Activated CD8-positive, alpha-beta T cell treated with anti-CD3 and anti-CD28 coated beads, Interleukin-2, amount 10 ng/mL, durations not matched to agents 7 days and 5 days (primary cell): Measurements from ENCODE around the gene CTDSP1. TPM values are rescaled to one million over a fixed set of nuclear protein-coding genes. Genes with fewer than 3 reads are reported as not detected.
A peak's percentile ranks its signal among the peaks of the same experiment; 100 is the strongest.

Source experiments
- ATAC-seq: fragments of 150-1000 bp; cut with Tn5 transposase; one replicate; pipeline ENCODE4 v1.10.0; 2021; ENCODE audit warnings: moderate library complexity
- CTCF ChIA-PET: fragments of 350-600 bp; sonication (Branson Sonifier 250); formaldehyde crosslinking; loops from one replicate; lab custom pipeline; 2021; ENCODE audit warnings: antibody characterized with exemption; lab: Charles Lee
- POLR2A ChIA-PET: fragments of 350-600 bp; sonication (Branson Sonifier 250); formaldehyde crosslinking; loops from one replicate; lab custom pipeline; 2021; ENCODE audit warnings: antibody characterized with exemption; lab: Charles Lee
- DNase-seq: peaks from one replicate; pipeline ENCODE4 v3.0.0-alpha.2; 2020
- H3K27ac Mint-ChIP-seq: one replicate; pipeline ENCODE4 v1.8.0; 2021; ENCODE audit warnings: mild to moderate bottlenecking, mixed read lengths
- H3K27me3 Mint-ChIP-seq: one replicate; pipeline ENCODE4 v1.8.0; 2021; ENCODE audit warnings: low read depth, mixed read lengths
- H3K36me3 Mint-ChIP-seq: one replicate; pipeline ENCODE4 v1.8.0; 2021; ENCODE audit warnings: low read depth, mixed read lengths
- H3K4me1 Mint-ChIP-seq: one replicate; pipeline ENCODE4 v1.8.0; 2021; ENCODE audit warnings: low read depth, mixed read lengths
- H3K4me3 Mint-ChIP-seq: one replicate; pipeline ENCODE4 v1.8.0; 2021; ENCODE audit warnings: mild to moderate bottlenecking, mixed read lengths
- H3K9me3 Mint-ChIP-seq: one replicate; pipeline ENCODE4 v1.8.0; 2022; ENCODE audit warnings: mixed read lengths; ENCODE audit not compliant: insufficient read depth
- total RNA-seq, 2 experiments: library from RNA; stranded (reverse); gene quantifications; one replicate each; pipeline ENCODE4 v1.2.3, GENCODE V29; 2021

Gene CTDSP1
- total RNA-seq, 2 experiments from 2014 or later = 175 to 185 TPM

DNA sequence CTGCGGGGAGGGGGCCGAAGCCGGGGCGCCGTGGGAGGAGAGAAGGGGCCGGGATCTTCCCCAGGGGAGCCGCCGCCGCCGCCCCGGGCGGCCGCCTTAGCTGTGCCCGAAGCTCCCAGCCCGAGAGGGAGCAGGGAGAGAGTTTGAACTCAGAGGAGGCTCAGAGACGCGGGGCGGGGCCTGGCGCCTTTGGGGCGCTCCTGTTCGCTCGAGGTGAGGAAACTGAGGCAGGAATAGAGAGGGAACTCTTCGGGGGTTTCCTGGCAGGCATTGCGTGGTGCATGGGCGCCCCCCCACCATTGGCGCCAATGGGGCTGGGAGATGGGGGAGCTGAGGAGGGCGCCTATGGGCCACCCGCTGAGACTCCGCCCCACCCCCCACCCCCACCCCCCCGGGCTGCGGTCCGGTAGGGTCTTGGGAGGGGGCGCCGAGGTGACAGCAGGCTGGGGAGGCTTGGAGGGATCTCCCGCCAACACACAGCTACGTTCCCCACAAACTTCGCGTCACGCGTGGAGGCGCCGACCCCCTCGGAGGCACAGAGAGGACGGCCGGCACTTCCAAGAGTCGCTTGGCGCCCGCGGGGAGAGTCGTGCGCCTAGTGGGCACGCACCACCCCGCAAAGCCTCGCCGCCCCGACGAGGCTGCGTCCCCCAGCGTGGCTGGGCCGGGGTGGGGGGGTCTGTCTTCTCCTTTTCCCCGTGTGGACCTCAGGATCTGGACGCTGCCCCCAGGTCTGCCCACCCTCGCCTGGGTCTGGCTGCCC is 680 bp downstream of the CTDSP1 start:
- Mint-ChIP-seq H3K4me3 (peak overlapping the region; percentile 96), H3K27ac (peak overlapping the region; percentile 94), H3K9me3 (no peaks in the 10 kb centered on the region), H3K27me3 (no peaks in the 10 kb centered on the region), H3K36me3 (peaks cover 36% of the 10 kb centered on the region), H3K4me1 (peaks cover 56% of the 10 kb centered on the region)
- DNase-seq (peak; percentile 57), ATAC-seq (peak; percentile 3)
- ChIA-PET CTCF (interaction anchor here (0.7 to 3.2 kb wide), 6 partner anchors 65 to 248 kb away, joined by 3 to 10 read pairs (median 3); no protein-coding TSS in a partner anchor), POLR2A (interaction anchor here (1.3 kb wide), 1 partner anchor 114 kb away, joined by 3 read pairs; no protein-coding TSS in a partner anchor)

DNA sequence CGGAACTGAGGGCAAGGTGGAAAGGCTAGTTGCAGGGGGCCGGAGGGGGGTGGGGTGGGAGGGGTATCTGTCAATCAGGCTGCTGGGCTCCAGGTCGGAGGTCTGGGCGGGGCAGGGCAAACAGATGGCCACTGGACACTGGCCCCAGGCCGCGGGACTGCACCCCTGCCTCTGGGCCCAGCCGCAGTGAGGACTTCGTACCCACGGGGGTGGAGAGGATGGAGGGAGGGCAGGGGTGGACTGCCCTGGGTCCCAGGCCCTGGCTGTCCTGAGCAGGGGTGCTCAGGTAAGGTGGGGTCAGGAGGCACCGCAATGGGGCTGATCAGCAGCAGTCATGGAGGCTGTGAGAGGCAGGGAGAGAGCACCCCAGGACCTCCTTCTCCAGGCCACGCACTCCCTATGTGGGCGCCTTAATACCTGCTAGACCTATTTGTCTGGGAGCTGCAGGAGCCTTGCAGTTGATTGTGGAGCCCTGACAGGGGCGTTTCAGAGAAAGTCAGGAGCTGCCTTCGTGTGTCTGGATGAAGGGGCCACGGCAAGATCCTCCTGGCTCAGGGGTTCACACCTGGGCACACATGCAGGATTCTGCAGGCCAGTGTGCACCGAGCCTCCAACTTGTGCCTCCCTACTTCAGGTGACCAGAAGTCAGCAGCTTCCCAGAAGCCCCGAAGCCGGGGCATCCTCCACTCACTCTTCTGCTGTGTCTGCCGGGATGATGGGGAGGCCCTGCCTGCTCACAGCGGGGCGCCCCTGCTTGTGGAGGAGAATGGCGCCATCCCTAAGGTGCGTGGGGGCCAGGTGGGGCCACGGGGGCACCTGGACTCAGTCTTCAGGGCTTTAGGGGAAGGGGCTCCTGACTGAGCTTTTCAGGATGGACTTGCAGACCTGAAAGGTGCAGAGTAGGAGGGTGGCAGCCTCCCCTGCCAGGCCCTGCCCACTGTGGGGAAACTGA is 1.5 kb downstream of the CTDSP1 start:
- ATAC-seq (no peak), DNase-seq (no peak)
- Mint-ChIP-seq H3K27me3 (no peaks in the 10 kb centered on the region), H3K9me3 (no peaks in the 10 kb centered on the region), H3K36me3 (peaks cover 42% of the 10 kb centered on the region), H3K4me1 (peaks cover 59% of the 10 kb centered on the region), H3K27ac (peak overlapping the region; percentile 74), H3K4me3 (peak overlapping the region; percentile 96)
- CTCF ChIA-PET = interaction anchor here (0.8 to 3.2 kb wide), 4 partner anchors 64 to 247 kb away, joined by 3 to 10 read pairs (median 3); no protein-coding TSS in a partner anchor
- POLR2A ChIA-PET = interaction anchor here (0.6 to 0.9 kb wide), 2 partner anchors 125 to 167 kb away, joined by 3 read pairs; partner anchors contain the start of gene USP37

DNA sequence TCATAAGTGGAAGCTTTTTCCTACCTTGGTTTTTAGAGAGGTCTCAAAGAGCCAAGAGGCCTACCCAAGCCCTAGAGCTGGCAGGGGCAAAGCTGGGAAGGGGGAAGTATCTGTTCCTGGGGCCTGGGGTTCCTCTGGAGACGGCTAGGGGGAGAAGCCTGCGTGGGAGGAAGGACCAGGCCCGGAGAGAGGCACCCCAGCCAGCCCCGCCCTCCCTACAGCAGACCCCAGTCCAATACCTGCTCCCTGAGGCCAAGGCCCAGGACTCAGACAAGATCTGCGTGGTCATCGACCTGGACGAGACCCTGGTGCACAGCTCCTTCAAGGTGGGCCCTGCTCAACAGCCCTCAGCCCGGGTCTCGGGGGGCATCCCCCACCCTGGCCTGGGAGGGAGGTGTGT is 2.2 kb downstream of the CTDSP1 start:
- no peaks in the 10 kb centered on the region for H3K27me3 Mint-ChIP-seq
- H3K4me1 Mint-ChIP-seq = peaks cover 60% of the 10 kb centered on the region
- ATAC-seq (no peak), DNase-seq (no peak)
- H3K27ac Mint-ChIP-seq = peak overlapping the region; percentile 74
- POLR2A ChIA-PET = interaction anchor here (0.6 to 0.9 kb wide), 2 partner anchors 124 to 166 kb away, joined by 3 read pairs; partner anchors contain the start of gene USP37
- H3K9me3 Mint-ChIP-seq = no peaks in the 10 kb centered on the region
- CTCF ChIA-PET = interaction anchor here (1.0 to 3.2 kb wide), 2 partner anchors 64 to 128 kb away, joined by 3 to 10 read pairs; no protein-coding TSS in a partner anchor
- H3K4me3 Mint-ChIP-seq = peak overlapping the region; percentile 96
- H3K36me3 Mint-ChIP-seq = peaks cover 42% of the 10 kb centered on the region

DNA sequence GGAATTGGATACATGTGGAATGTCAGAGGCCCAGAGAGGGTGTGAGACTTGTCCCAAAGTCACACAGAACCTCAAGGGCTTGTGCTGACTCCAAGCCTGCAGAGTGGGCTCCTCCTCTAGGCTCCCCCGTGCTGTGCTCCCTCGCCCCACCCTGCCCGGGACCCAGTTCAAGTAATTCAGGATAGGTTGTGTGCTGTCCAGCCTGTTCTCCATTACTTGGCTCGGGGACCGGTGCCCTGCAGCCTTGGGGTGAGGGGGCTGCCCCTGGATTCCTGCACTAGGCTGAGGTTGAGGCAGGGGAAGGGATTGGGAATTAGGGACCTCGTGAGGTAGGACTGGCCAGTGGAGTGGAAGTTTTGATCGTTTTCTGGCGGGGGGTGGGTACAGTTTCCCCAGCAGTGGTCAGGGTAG is 2.8 kb downstream of the CTDSP1 start:
- DNase-seq = no peak
- POLR2A ChIA-PET = no interaction called here
- no peaks in the 10 kb centered on the region for H3K27me3 Mint-ChIP-seq
- ATAC-seq = no peak
- no peaks in the 10 kb centered on the region for H3K9me3 Mint-ChIP-seq
- no peak overlapping the region for H3K4me3 Mint-ChIP-seq
- peaks cover 42% of the 10 kb centered on the region for H3K36me3 Mint-ChIP-seq
- peaks cover 61% of the 10 kb centered on the region for H3K4me1 Mint-ChIP-seq
- no peak overlapping the region for H3K27ac Mint-ChIP-seq
- CTCF ChIA-PET = interaction anchor here (3.2 kb wide), 1 partner anchor 63 kb away, joined by 10 read pairs; no protein-coding TSS in a partner anchor

DNA sequence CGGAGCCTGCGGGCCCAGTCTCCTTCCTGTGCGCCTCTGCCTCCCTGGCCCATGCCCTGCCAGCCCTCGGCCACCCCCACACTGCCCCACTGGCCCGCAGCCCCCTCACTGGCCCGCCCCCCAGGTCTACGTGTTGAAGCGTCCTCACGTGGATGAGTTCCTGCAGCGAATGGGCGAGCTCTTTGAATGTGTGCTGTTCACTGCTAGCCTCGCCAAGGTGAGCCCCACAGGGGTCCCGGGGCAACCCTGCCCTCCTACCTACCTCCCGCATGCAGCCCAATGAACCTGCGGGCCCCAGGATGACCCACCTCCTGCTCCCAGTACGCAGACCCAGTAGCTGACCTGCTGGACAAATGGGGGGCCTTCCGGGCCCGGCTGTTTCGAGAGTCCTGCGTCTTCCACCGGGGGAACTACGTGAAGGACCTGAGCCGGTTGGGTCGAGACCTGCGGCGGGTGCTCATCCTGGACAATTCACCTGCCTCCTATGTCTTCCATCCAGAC is 3.3 kb downstream of the CTDSP1 start:
- Mint-ChIP-seq H3K27ac (no peak overlapping the region), H3K4me1 (peaks cover 61% of the 10 kb centered on the region), H3K4me3 (no peak overlapping the region), H3K27me3 (no peaks in the 10 kb centered on the region), H3K36me3 (peaks cover 42% of the 10 kb centered on the region), H3K9me3 (no peaks in the 10 kb centered on the region)
- ATAC-seq = no peak
- no peak for DNase-seq
- CTCF ChIA-PET = interaction anchor here (0.6 kb wide), 1 partner anchor 63 kb away, joined by 3 read pairs; no protein-coding TSS in a partner anchor
- POLR2A ChIA-PET = interaction anchor here (1.1 kb wide), 1 partner anchor 64 kb away, joined by 3 read pairs; no protein-coding TSS in a partner anchor

DNA sequence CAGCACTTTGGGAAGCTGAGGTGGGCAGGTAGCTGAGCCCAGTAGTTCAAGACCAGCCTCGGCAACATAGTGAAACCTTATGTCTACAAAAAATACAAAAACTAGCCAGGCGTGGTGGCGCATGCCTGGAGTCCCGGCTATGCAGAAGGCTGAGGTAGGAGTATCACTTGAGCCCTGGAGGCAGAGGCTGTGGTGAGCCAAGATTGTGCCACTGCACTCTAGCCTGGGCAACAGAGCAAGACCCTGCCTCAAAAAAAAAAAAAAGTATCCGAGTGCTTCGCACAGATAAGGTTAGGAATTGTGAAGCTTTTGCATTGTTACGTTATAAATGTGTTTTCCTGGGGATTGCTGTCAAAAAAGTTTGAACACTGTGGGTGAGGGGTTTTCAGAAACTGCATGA is 4.1 kb downstream of the CTDSP1 start:
- Mint-ChIP-seq H3K4me3 (no peak overlapping the region), H3K27ac (peak overlapping the region; percentile 58), H3K27me3 (no peaks in the 10 kb centered on the region), H3K4me1 (peaks cover 65% of the 10 kb centered on the region), H3K9me3 (no peaks in the 10 kb centered on the region), H3K36me3 (peaks cover 42% of the 10 kb centered on the region)
- POLR2A ChIA-PET = interaction anchor here (0.6 to 1.1 kb wide), 3 partner anchors 63 to 243 kb away, joined by 3 to 4 read pairs (median 4); no protein-coding TSS in a partner anchor
- ATAC-seq (no peak), DNase-seq (no peak)
- CTCF ChIA-PET = no interaction called here

DNA sequence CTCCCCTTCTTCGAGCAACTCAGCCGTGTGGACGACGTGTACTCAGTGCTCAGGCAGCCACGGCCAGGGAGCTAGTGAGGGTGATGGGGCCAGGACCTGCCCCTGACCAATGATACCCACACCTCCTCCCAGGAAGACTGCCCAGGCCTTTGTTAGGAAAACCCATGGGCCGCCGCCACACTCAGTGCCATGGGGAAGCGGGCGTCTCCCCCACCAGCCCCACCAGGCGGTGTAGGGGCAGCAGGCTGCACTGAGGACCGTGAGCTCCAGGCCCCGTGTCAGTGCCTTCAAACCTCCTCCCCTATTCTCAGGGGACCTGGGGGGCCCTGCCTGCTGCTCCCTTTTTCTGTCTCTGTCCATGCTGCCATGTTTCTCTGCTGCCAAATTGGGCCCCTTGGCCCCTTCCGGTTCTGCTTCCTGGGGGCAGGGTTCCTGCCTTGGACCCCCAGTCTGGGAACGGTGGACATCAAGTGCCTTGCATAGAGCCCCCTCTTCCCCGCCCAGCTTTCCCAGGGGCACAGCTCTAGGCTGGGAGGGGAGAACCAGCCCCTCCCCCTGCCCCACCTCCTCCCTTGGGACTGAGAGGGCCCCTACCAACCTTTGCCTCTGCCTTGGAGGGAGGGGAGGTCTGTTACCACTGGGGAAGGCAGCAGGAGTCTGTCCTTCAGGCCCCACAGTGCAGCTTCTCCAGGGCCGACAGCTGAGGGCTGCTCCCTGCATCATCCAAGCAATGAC is 4.8 kb downstream of the CTDSP1 start:
- Mint-ChIP-seq H3K27me3 (no peaks in the 10 kb centered on the region), H3K4me3 (no peak overlapping the region), H3K9me3 (no peaks in the 10 kb centered on the region), H3K36me3 (peaks cover 42% of the 10 kb centered on the region), H3K27ac (peak overlapping the region; percentile 58), H3K4me1 (peaks cover 65% of the 10 kb centered on the region)
- ChIA-PET CTCF (interaction anchor here (1.0 to 1.9 kb wide), 5 partner anchors 8 to 132 kb away, joined by 3 to 13 read pairs (median 4); no protein-coding TSS in a partner anchor), POLR2A (interaction anchor here (0.6 to 1.7 kb wide), 5 partner anchors 7 to 243 kb away, joined by 3 to 5 read pairs (median 4); no protein-coding TSS in a partner anchor)
- no peak for ATAC-seq
- DNase-seq = no peak

DNA sequence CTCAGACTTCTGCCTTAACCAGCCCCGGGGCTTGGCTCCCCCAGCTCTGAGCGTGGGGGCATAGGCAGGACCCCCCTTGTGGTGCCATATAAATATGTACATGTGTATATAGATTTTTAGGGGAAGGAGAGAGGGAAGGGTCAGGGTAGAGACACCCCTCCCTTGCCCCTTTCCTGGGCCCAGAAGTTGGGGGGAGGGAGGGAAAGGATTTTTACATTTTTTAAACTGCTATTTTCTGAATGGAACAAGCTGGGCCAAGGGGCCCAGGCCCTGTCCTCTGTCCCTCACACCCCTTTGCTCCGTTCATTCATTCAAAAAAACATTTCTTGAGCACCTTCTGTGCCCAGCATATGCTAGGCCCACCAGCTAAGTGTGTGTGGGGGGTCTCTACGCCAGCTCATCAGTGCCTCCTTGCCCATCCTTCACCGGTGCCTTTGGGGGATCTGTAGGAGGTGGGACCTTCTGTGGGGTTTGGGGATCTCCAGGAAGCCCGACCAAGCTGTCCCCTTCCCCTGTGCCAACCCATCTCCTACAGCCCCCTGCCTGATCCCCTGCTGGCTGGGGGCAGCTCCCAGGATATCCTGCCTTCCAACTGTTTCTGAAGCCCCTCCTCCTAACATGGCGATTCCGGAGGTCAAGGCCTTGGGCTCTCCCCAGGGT is 5.5 kb downstream of the CTDSP1 start:
- POLR2A ChIA-PET = interaction anchor here (1.0 to 1.7 kb wide), 3 partner anchors 8 to 119 kb away, joined by 3 to 5 read pairs (median 4); no protein-coding TSS in a partner anchor
- H3K27ac Mint-ChIP-seq = peak overlapping the region; percentile 88
- H3K4me3 Mint-ChIP-seq = peak overlapping the region; percentile 65
- H3K9me3 Mint-ChIP-seq = no peaks in the 10 kb centered on the region
- peaks cover 65% of the 10 kb centered on the region for H3K4me1 Mint-ChIP-seq
- ATAC-seq (no peak), DNase-seq (no peak)
- peaks cover 40% of the 10 kb centered on the region for H3K36me3 Mint-ChIP-seq
- H3K27me3 Mint-ChIP-seq = no peaks in the 10 kb centered on the region
- CTCF ChIA-PET = interaction anchor here (1.0 to 1.9 kb wide), 5 partner anchors 9 to 133 kb away, joined by 3 to 13 read pairs (median 4); no protein-coding TSS in a partner anchor

DNA sequence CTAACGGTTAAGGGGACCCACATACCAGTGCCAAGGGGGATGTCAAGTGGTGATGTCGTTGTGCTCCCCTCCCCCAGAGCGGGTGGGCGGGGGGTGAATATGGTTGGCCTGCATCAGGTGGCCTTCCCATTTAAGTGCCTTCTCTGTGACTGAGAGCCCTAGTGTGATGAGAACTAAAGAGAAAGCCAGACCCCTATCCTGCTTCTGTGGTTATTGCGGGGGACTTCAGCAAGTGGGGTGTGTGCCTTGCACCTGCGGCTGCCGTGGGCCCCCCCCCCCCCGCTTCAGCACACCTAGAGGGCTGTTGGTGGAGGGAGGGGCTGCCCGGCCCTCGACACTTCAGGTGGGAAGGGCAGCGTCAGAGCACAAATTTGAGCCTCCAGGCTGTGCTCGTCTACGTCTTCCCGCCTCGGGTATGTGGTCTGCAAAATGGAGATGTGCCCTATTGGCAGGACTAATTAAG is 6.1 kb downstream of the CTDSP1 start:
- Mint-ChIP-seq H3K36me3 (peaks cover 40% of the 10 kb centered on the region), H3K27me3 (no peaks in the 10 kb centered on the region), H3K27ac (peak overlapping the region; percentile 88), H3K4me1 (peaks cover 65% of the 10 kb centered on the region), H3K9me3 (no peaks in the 10 kb centered on the region), H3K4me3 (peak overlapping the region; percentile 65)
- DNase-seq (no peak), ATAC-seq (no peak)
- CTCF ChIA-PET = interaction anchor here (1.1 to 1.9 kb wide), 3 partner anchors 9 to 133 kb away, joined by 4 to 13 read pairs (median 6); no protein-coding TSS in a partner anchor
- POLR2A ChIA-PET = interaction anchor here (1.7 kb wide), 2 partner anchors 8 to 10 kb away, joined by 3 to 5 read pairs; no protein-coding TSS in a partner anchor
